Adrenal gland (tissue), 5 donors: ENCODE data around the gene VSTM2L.

Source experiments
- POLR2A ChIP-seq, 2 donors: fragments of 450-650 bp; IDR thresholded peaks; one replicate each; pipeline ENCODE4 v1.6.1; 2017; ENCODE audit warnings: antibody characterized with exemption in 2 of 2, mild to moderate bottlenecking in 2 of 2, moderate library complexity in 1 of 2
- TF ChIP-seq, protein P1 (sequence below), 6 experiments: fragments of 450-650 bp in 4 of 6; fragments of 200-600 bp in 2 of 6; sonication (generic) in 1 of 6; IDR thresholded peaks; 1 replicate in 5 of 6; 2 replicates in 1 of 6; pipeline versions ENCODE4 v1.5.1 to v1.8.0; 2016 to 2021; ENCODE audit warnings: antibody characterized with exemption in 6 of 6, mild to moderate bottlenecking in 2 of 6, moderate library complexity in 1 of 6
- donor health status: DM: no; HTN: no; CAD: no.

GRCh38 chr20:37986873-37987601 is 84.1 kb downstream of the VSTM2L start:
- TF ChIP-seq, protein P1, sequence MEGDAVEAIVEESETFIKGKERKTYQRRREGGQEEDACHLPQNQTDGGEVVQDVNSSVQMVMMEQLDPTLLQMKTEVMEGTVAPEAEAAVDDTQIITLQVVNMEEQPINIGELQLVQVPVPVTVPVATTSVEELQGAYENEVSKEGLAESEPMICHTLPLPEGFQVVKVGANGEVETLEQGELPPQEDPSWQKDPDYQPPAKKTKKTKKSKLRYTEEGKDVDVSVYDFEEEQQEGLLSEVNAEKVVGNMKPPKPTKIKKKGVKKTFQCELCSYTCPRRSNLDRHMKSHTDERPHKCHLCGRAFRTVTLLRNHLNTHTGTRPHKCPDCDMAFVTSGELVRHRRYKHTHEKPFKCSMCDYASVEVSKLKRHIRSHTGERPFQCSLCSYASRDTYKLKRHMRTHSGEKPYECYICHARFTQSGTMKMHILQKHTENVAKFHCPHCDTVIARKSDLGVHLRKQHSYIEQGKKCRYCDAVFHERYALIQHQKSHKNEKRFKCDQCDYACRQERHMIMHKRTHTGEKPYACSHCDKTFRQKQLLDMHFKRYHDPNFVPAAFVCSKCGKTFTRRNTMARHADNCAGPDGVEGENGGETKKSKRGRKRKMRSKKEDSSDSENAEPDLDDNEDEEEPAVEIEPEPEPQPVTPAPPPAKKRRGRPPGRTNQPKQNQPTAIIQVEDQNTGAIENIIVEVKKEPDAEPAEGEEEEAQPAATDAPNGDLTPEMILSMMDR (IDR thresholded peaks at IDR 0.05): no peak
- no peak for TF ChIP-seq POLR2A (IDR thresholded peaks at IDR 0.05)
